Activated naive CD8-positive, alpha-beta T cell treated with anti-CD3 and anti-CD28 coated beads for 36 hours (primary cell): ENCODE results near the gene HSDL2. TPM values are rescaled to one million over a fixed set of nuclear protein-coding genes. Genes with fewer than 3 reads are reported as not detected.
"Not testable (repeated sequence)": the region's sequence is repeated elsewhere in the genome, so short reads cannot be mapped to it uniquely, and the experiment has no call there.

Experiments
- DNase-seq: peaks from one replicate; pipeline ENCODE4 v3.0.0; 2021
- H3K27ac Mint-ChIP-seq: one replicate; pipeline ENCODE4 v1.8.0; 2022; ENCODE audit warnings: mild to moderate bottlenecking, moderate library complexity, mixed read lengths
- H3K27me3 Mint-ChIP-seq: one replicate; pipeline ENCODE4 v1.8.0; 2022; ENCODE audit warnings: mild to moderate bottlenecking, mixed read lengths
- H3K36me3 Mint-ChIP-seq: one replicate; pipeline ENCODE4 v1.8.0; 2021; ENCODE audit warnings: mild to moderate bottlenecking, mixed read lengths
- H3K4me1 Mint-ChIP-seq: one replicate; pipeline ENCODE4 v1.8.0; 2021; ENCODE audit warnings: mixed read lengths
- H3K4me3 Mint-ChIP-seq: one replicate; pipeline ENCODE4 v1.8.0; 2022; ENCODE audit warnings: mild to moderate bottlenecking, moderate library complexity, mixed read lengths
- H3K9me3 Mint-ChIP-seq: one replicate; pipeline ENCODE4 v1.8.0; 2022; ENCODE audit warnings: mixed read lengths
- total RNA-seq, 2 experiments: library from RNA; stranded (reverse); gene quantifications; one replicate each; pipeline ENCODE4 v1.2.3, GENCODE V29; 2021

Gene HSDL2
- total RNA-seq, 2 experiments from 2014 or later = 21.4 to 22.3 TPM

GRCh38 chr9:112378328-112379176 is 1.4 kb upstream of the HSDL2 start:
- DNase-seq = peak; percentile 33
- H3K36me3 Mint-ChIP-seq = peaks cover 17% of the 10 kb centered on the region
- H3K9me3 Mint-ChIP-seq = peaks cover 2% of the 10 kb centered on the region
- H3K4me1 Mint-ChIP-seq = peaks cover 29% of the 10 kb centered on the region
- no peaks in the 10 kb centered on the region for H3K27me3 Mint-ChIP-seq
- H3K27ac Mint-ChIP-seq = peak overlapping the region; percentile 99
- H3K4me3 Mint-ChIP-seq = peak overlapping the region; percentile 98

GRCh38 chr9:112379177-112380101 is 469 bp upstream of the HSDL2 start:
- peaks cover 29% of the 10 kb centered on the region for H3K4me1 Mint-ChIP-seq

GRCh38 chr9:112380825-112381221 is 915 bp downstream of the HSDL2 start:
- peak overlapping the region; percentile 99 for H3K27ac Mint-ChIP-seq
- H3K36me3 Mint-ChIP-seq = peaks cover 8% of the 10 kb centered on the region
- H3K4me1 Mint-ChIP-seq = peaks cover 27% of the 10 kb centered on the region
- no peaks in the 10 kb centered on the region for H3K9me3 Mint-ChIP-seq
- DNase-seq = no peak
- peak overlapping the region; percentile 98 for H3K4me3 Mint-ChIP-seq
- no peaks in the 10 kb centered on the region for H3K27me3 Mint-ChIP-seq

More at GRCh38 chr9:112379177-112380101, 469 bp upstream of the HSDL2 start:
- DNase-seq = peak; percentile 98
- Mint-ChIP-seq H3K9me3 (peaks cover 2% of the 10 kb centered on the region), H3K27ac (peak overlapping the region; percentile 99), H3K27me3 (no peaks in the 10 kb centered on the region), H3K36me3 (peaks cover 14% of the 10 kb centered on the region), H3K4me3 (peak overlapping the region; percentile 98)

GRCh38 chr9:112382066-112382465 is 2.2 kb downstream of the HSDL2 start:
- Mint-ChIP-seq H3K4me3 (no peak overlapping the region), H3K4me1 (peaks cover 29% of the 10 kb centered on the region), H3K36me3 (peaks cover 5% of the 10 kb centered on the region), H3K27ac (no peak overlapping the region), H3K27me3 (no peaks in the 10 kb centered on the region), H3K9me3 (no peaks in the 10 kb centered on the region)
- DNase-seq = no peak

- no peaks in the 10 kb centered on the region for H3K9me3 Mint-ChIP-seq
- peaks cover 8% of the 10 kb centered on the region for H3K36me3 Mint-ChIP-seq
- no peak overlapping the region for H3K27ac Mint-ChIP-seq
- no peaks in the 10 kb centered on the region for H3K27me3 Mint-ChIP-seq
- no peak overlapping the region for H3K4me3 Mint-ChIP-seq
- peaks cover 24% of the 10 kb centered on the region for H3K4me1 Mint-ChIP-seq
- no peak for DNase-seq
Measured at GRCh38 chr9:112382501-112383364, 2.8 kb downstream of the HSDL2 start.

GRCh38 chr9:112384219-112384618 is 4.3 kb downstream of the HSDL2 start:
- Mint-ChIP-seq H3K9me3 (no peaks in the 10 kb centered on the region), H3K4me3 (no peak overlapping the region), H3K27ac (no peak overlapping the region), H3K36me3 (peaks cover 9% of the 10 kb centered on the region), H3K4me1 (peaks cover 16% of the 10 kb centered on the region), H3K27me3 (no peaks in the 10 kb centered on the region)
- DNase-seq = no peak

GRCh38 chr9:112384690-112385089 is 4.8 kb downstream of the HSDL2 start:
- no peaks in the 10 kb centered on the region for H3K27me3 Mint-ChIP-seq
- H3K4me1 Mint-ChIP-seq = peaks cover 16% of the 10 kb centered on the region
- H3K9me3 Mint-ChIP-seq = no peaks in the 10 kb centered on the region
- no peak for DNase-seq
- no peak overlapping the region for H3K4me3 Mint-ChIP-seq
- H3K36me3 Mint-ChIP-seq = peaks cover 9% of the 10 kb centered on the region
- no peak overlapping the region for H3K27ac Mint-ChIP-seq

GRCh38 chr9:112387115-112387514 is 7.2 kb downstream of the HSDL2 start:
- Mint-ChIP-seq H3K9me3 (no peaks in the 10 kb centered on the region), H3K27me3 (no peaks in the 10 kb centered on the region), H3K36me3 (peaks cover 9% of the 10 kb centered on the region), H3K4me1 (peaks cover 10% of the 10 kb centered on the region), H3K27ac (no peak overlapping the region), H3K4me3 (no peak overlapping the region)
- no peak for DNase-seq

GRCh38 chr9:112389897-112390296 is 10.0 kb downstream of the HSDL2 start:
- H3K36me3 Mint-ChIP-seq = peaks cover 13% of the 10 kb centered on the region
- H3K4me1 Mint-ChIP-seq, DNase-seq, H3K27ac Mint-ChIP-seq, H3K4me3 Mint-ChIP-seq, H3K9me3 Mint-ChIP-seq, H3K27me3 Mint-ChIP-seq: not testable (repeated sequence)

- not testable (repeated sequence) for H3K4me1 Mint-ChIP-seq, H3K4me3 Mint-ChIP-seq, H3K27me3 Mint-ChIP-seq, DNase-seq, H3K27ac Mint-ChIP-seq, H3K36me3 Mint-ChIP-seq, H3K9me3 Mint-ChIP-seq
Measured at GRCh38 chr9:112391936-112392560, 12.1 kb downstream of the HSDL2 start.

GRCh38 chr9:112393146-112393545 is 13.2 kb downstream of the HSDL2 start:
- not testable (repeated sequence) for H3K27ac Mint-ChIP-seq, H3K4me1 Mint-ChIP-seq, H3K27me3 Mint-ChIP-seq, DNase-seq, H3K9me3 Mint-ChIP-seq, H3K36me3 Mint-ChIP-seq, H3K4me3 Mint-ChIP-seq

GRCh38 chr9:112396416-112396815 is 16.5 kb downstream of the HSDL2 start:
- H3K4me3 Mint-ChIP-seq = no peak overlapping the region
- H3K27ac Mint-ChIP-seq = no peak overlapping the region

GRCh38 chr9:112396872-112397271 is 17.0 kb downstream of the HSDL2 start:
- Mint-ChIP-seq H3K36me3 (peaks cover 19% of the 10 kb centered on the region), H3K27me3 (no peaks in the 10 kb centered on the region), H3K4me3 (no peak overlapping the region), H3K27ac (no peak overlapping the region), H3K4me1 (no peaks in the 10 kb centered on the region), H3K9me3 (peaks cover 14% of the 10 kb centered on the region)
- no peak for DNase-seq

More at GRCh38 chr9:112396416-112396815, 16.5 kb downstream of the HSDL2 start:
- Mint-ChIP-seq H3K9me3 (peaks cover 14% of the 10 kb centered on the region), H3K36me3 (peaks cover 19% of the 10 kb centered on the region), H3K4me1 (no peaks in the 10 kb centered on the region), H3K27me3 (no peaks in the 10 kb centered on the region)
- no peak for DNase-seq

- Mint-ChIP-seq H3K36me3 (peaks cover 19% of the 10 kb centered on the region), H3K27me3 (no peaks in the 10 kb centered on the region), H3K4me1 (no peaks in the 10 kb centered on the region), H3K27ac (no peak overlapping the region), H3K4me3 (no peak overlapping the region), H3K9me3 (peaks cover 14% of the 10 kb centered on the region)
- no peak for DNase-seq
Measured at GRCh38 chr9:112401175-112401815, 21.4 kb downstream of the HSDL2 start.
